NOMO-1 treated with DMSO at 0.1 percent for 48 hours (cell line): ENCODE data around the gene HMG20A.

Source experiments
- DNase-seq: peaks from one replicate; lab custom pipeline; 2025; ENCODE audit not compliant: unreplicated experiment; lab: John Stamatoyannopoulos, UW

HMG20A gene

DNA sequence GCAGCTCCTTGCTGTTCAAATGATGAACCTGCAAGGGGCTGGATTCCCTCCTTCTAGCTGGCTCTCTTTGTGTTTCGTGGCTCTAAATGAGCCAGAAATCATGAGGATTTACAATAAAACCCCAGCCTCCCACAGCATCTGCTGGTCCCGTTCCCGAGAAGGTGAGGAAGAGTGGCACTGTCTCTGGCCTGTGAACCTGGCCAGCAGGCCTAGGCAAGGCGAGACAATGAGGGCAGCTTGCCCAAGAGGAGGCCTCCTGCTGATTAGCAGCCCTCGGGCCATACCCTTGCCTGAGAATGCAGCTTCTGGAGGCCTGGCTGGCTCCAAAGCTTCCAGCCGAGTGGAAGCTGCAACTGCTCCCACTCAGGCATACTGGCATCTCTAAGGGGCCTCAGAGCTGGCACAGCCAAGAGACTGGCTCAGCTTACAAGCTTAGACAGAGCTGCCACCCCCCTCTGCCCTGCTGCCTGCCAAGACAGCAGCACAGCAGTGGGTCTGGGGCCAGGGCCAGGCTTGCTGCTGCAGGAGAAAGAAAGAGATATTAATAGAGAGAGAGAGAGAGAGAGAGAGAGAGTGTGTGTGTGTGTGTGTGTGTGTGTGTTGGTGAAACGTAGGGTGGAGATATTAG, 76.5 kb downstream of the HMG20A start:
- no peak for DNase-seq

DNA sequence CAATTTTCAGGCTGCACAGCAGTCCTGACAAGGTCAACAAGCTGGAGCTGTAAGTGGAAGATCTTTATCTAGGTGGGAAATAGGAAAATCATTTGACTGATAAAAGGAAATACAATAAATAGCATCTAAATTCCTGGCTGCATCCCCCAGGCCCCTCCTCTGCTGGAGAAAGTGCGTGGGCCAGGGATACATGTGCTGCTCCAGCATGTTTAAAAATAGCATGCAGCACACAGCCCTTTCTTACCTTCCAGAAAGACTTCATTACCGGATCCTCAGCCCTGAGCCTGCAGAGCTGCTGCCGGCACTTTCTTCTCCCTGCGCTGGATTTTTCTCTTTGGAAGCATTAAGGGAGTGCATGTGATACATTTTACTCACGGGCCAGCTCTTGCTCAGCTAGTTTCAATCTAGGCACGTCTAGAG, 77.3 kb downstream of the HMG20A start:
- DNase-seq, result no peak

DNA sequence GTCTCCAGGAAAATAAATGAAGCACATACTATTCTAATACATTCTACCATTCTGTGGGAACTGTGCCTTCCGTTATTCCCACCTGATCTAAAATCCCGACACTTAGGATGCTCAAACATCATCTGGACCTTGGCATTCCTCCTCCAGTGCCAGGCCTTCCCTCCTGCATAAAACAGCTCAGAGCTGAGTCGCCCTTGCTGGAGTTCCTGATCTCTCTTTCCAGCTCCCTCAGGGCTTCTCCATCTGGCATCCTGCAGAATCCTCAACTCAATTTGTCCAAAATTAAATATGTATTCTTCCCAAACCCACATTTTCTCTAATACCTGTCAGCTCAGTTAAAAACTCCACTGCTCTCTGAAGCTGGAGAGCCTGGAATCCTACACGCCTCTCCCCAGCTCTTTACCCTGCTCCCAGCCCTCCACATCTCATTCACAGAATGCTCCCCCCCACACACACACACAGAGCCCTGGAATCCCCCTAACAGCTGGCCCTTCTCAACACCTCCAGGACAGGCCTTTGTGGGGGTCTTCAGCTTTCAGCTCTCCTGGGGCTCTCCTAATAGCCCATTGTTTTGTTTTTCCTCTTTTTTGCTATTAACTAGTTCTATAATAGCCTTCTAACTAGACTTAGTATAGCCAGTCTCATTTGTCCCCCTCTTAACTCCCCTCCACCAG, 78.5 kb downstream of the HMG20A start:
- DNase-seq, result no peak

DNA sequence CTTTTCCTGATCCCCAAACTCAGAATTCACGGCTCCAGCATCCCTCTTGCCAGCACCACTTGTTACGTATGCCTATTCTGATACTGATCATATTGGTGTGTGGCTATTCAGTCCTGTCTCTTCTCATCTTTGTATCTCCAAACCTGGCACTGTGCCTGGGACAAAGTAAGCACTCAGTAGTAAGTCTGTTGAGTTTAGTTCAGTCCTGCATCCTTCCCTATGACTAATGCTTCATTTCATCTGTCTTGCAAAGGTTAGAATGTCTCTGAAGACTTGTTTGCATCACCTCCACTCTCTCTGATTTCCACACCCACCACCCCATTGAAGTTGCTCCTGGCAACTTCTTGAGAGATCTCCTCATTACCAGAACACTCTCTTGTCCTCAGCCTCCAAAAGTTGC, 80.3 kb downstream of the HMG20A start:
- DNase-seq, result no peak

DNA sequence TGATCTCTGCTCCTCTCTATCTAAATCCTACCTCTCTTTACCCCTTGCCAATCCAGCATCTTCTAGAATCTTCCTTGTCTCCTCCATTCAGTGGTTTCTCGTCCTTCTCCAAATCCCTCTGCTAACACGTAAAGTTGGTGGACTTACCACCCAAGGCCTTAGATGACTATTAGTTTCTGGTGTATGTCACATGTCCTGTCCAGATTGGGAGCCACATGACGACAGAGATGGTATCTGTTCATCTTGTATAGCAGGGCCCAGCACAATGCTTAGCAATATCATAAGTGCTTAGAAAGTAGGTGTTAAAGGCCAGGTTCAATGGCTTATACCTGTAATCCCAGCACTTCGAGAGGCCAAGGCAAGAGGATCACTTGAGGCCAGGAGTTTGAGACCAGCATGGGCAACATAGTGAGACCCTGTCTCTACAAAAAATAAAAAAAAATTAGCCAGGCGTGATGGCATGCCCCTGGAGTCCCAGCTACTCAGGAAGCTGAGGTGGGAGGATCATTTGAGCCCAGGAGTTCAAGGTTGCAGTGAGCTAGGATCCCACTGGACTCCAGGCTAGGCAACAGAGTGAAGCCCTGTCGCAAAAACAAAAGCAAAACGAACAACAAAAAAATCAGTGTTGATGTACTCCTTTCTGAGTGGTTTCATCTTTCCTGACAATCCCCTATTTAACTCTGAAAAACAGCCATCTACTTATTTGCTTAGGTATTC, 81.8 kb downstream of the HMG20A start:
- DNase-seq, result no peak

DNA sequence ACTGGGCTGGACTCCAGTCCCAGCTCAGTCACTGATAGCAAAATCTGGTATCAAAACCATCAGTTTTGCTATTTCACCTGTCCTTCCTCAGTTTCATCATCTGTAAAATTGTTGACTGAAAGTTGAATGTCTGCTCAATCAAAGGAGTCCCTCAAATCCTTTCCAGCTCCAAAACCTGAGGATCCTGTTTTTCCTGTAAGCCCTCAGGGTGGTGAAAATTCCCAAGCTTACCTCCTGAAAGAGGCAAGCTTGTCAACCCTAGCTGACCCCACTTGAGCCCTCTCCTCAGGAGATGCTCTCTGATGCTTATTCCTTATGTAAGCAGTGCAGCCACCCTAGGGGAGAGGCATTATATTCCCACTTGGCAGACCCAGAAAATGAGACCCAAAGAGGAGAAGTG, 82.6 kb downstream of the HMG20A start:
- DNase-seq, result no peak

DNA sequence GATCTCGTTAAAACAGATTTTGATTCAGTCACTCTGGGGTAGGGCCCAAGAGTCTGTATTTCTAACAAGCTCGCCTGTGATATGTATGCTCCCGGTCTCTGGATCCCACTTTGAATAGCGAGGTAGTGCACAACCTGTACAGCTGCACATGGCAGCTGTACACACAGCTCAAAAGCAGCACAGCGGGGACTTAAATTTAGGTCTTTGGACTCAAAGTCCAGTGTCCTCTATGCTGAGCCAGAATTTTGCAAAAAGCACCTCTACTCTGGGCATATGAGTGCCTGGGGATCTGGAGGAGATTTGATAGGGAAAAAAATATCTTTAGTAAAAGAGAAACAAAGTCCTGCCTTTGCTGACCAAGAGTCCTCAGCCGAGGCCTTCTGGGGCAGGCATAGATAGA, 83.1 kb downstream of the HMG20A start:
- DNase-seq, result no peak

DNA sequence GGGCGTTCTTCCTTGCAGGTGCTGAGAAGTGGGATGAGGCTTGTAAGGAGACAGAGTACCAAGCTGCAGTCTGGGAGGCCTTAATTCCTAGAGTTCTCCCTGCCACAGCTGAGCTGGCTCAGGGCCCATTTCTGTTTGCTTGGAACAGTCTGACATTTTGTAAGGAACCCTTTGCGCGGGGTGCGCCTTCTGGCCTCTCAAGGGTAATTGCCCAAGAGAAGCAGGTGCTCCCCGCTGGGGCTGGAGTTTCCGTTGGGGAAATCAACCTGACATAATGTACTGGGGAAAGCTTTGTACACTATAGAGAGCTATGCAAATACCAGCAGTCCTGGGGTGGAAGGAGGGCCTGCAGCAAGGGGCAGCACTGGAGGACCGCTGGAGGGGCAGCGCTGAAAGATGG, 83.6 kb downstream of the HMG20A start:
- no peak for DNase-seq

DNA sequence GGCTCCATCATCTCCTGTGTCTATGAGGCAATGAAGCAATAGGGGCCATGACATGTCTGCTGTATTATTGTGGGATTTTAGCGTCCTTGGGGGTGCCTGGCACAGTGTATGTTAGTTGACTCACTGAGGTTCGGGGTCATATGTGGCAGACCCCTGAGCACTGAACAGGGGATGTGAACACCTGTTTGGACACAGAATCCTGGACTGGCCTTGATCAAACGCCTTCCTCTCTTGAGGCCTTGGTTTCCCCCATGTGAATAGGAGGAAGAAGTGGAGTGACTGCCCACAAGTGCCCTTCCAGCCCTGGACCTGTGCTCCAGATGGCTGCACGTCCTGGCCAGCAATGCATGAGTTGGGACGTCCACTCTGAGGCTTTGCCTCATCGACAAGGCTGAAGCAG, 84.2 kb downstream of the HMG20A start:
- DNase-seq, result no peak

DNA sequence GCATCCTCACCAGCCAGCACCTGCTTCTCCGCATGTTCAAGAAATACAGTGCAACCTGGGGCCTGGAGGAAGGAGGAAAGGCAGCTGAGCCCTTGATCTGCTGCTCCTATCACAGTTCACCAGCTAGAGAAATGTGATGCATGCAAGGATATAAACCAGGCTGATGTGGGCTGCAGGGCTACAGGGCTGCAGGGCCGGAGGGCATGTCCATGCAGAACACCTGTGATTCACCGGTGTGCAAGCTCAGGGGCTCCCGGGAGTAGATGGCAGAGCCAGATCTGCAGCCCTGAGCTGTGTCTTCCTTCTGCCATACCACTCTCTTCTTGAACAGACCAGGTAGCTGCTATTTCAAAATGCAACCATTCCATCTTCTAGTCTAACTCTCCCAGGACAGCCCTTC, 84.9 kb downstream of the HMG20A start:
- no peak for DNase-seq

DNA sequence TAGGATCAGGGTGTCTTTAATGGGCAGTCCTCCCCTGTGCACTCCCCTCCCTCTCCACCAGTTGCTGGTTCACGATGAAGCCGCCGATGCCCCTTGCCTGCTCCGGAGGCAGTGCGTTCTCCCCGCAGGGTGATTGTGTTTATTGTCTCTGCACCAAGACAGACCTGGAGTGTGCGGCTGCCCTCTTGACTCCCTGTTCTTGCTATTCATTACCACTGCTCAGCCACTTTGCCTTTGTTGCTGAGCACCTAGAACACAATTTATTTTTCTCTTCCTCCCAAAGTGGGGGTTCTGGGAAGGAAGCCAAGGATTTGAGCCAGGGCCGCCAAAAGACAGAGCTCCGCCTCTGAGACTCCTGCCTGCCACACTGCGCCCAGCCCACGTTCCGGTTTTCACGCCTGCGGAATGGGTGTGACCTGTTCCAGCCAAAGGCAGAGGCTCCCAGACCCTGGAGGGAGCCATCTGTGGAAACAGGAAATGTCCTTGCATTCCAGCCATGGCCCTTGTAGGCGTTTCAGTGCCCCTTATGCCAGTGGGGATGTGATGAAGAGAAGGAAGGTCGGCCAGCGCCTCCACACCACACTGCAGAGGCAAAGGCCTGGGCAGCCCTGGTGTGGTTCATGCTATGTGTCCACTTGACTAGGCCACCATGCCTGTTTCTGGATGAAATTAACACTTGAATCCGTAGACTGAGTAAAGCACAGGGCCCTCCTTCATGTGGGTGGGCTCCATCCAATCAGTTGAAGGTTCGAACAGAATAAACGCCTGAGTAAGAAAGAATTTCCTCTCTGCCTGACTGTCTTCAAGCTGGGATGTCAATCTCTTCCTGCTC, 85.8 kb downstream of the HMG20A start:
- DNase-seq, result no peak

DNA sequence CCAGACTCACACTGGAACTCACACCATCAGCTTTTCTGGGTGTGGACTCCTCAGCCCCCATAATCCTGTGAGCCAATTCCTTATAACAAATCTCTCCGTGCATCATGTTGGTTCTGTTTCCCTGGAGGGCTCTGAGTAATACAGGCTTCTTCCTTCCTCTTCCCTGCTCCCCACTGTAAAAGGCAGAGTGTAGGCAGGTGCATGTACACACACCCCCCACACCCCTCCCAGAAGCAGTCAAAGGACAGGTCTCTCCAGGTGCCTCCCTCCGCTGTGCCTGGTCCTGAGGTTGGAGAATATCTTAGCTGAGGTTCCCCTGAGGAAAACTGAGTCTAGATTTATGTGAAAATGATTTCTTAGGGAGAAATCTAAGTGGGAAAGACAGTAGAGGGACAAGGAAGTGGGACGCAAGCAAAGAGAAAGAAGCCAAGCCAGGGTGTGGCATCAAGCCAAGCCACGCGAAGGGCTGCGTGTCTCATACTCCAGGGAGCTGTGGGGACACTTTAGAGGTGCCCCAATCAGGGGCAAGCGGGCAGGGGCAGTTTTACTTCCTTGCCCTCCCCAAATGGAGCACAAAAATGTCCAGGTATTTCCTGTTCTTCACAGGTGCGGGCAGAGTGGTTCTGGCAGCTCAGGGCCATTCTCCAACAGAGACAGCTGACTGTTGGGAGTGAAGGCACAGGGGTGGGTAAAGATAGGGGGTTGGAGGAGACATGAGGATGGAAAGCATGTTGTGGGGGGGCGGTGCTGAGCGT, 86.6 kb downstream of the HMG20A start:
- DNase-seq, result no peak

DNA sequence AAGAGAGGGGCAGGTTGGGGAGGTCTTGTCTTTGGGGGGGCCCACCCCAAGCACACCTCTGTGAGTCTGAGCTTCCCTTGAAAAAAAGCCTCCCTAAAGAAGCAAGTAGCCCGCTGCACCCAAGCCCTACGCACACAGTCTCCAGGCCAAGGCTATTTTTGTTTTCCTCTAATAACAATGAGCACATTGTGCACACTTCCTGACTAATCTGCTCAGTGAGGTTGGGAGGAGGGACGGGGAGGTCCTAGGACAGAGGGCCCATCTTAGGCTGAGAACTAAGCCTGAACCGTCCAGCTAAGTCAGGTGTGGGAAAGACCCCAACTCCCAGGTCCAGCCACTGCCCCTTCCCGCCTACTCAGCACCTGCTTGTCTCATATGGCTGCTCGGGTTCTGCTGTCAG, 87.2 kb downstream of the HMG20A start:
- DNase-seq, result no peak

DNA sequence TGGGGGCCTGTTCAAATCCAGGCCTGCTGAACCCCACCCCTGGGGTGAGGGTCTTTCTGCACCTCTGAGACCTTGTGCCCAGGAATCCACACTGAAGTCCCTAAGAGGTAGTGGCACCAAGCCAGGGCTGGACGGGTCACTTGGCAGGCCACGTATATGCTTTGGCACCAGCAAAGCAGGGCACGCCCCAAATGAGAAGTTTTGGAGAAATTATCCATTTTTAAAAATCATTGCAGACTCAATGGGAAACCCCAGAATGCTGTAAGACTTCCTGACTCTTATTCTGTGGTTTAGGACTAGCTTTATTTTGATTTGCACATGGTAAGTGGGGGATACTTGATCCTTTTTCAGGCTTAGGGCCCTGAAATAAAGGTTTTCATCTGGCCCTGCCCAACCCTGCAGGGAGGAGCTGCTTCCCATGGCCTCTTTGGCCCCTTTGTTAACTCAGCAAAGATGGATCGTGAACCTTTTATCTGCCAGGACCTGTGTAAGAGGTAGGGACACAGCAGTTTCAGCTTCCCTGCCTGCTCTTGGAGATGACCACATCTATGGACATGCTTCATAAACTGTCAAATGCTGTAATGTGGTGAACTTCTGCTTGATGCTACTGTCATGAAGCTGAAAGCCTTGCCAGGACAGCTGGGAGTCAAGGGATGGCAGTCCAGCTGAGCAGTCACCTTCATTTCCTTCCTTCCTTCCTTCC, 88.0 kb downstream of the HMG20A start:
- no peak for DNase-seq

DNA sequence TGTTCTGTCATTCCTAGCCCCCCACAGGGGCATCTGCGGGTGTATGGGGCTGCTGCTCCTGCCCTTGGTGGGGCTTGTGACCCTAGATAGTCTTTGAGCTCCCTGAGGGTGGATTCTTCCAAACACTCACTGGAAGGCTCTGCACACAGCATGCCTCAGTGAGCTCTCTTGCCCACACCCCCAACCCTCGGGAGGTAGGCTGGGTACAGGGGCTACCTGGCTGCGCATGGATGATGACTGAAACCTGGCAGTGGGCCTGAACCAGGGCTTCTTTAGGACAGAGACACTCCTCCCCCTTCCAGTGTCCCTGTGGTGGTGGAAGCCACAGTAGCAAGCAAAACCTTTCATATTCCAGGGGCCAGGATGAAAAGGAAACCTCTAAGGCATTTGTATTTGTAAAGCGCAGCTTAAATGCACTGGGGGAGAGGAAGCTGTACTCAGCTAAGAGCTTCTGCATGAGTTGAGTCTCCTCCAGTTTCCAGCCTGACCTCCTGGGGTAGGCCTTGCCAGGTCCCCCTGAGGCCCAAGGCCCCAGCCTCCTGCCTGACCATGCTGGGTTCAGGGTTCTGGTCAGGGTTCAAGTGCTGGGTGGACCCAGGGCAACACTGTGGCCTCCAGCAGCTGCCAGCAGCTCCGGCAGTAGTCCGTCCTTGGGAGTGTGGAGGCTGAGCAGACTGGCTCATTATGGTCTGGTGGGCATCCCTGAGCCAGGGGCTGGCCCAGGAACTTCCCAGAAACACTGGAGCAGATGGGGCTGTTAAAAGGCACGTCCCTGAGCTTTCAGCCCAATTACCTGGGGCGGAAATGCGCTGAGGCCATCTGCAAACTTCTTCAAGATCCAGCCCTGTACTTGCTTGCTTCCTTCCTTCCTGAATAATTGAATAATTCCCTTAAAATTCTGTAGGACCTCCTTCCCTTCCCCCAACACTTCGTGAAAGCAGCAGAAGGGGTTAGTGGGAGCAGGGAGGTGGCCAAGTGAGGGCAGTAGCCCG, 89.7 kb downstream of the HMG20A start:
- no peak for DNase-seq

DNA sequence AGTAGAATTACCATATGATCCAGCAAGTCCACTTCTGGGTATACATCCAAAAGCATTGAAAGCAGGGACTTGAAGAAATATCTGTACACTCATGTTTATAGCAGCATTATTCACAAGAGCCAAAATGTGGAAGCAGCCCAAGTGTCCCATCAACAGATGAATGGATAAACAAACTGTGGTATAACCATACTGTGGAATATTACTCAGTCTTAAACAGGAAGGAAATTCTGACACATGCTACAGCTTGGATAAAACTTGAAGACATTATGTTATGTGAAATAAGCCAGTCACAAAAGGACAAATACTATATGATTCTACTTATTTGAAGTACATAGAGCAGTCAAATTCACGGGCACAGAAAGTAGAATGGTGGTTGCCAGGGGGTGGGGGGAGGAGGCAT, 91.2 kb downstream of the HMG20A start:
- no peak for DNase-seq

DNA sequence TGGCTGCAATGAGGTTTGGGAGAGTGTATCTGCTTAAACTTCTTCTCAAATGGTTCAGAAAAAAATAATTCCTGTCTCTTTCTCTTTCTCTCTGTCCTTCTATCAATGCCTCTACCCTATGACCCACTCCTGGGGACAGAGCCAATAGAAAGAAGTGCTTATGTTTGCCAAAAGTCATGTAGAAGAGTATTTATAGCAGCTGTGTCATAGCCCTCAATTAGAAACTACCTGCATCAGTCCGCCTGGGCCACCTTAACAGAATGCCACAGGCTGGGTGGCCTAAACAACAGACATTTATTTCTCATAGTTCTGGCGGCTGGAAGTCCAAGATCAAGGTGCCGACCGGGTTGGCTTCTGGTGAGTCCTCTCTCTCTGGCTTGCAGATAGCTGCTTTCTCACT, 92.5 kb downstream of the HMG20A start:
- no peak for DNase-seq

DNA sequence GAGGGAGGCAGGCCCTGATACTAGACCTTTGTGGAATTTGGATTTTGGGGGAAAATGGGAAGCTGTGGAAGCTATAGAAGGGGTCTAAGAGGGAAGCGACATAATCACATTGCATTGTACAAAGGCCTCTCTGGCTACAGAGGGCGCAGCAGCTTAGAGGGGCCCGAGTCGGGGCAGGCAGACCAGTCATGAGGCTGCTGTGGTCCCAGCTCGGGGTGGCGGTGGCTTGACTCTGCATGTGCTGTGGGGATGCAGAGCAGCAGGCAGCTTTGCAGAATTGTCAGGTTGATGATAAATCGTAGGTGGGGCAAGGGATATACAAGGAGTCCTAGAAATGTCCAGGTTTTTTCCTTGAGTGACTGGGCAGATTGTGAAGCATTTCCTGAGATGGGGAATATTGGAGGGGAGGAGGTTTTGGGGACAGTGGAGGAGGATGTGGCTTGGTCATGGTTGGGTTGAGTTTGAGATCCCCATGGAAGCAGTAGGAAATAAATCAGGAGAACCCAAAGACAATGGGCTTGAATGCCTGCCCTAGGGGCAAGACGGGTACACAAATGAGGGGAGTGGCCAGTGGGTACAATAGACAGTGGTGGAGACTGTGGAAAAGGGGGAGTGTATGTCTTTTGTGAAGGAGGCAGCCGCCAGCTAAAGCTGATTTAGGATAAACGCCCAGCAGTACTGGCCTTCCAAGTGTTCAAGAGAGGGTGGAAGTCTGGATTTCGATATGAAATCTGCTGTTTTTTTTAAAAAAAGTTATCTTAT, 94.1 kb downstream of the HMG20A start:
- no peak for DNase-seq
